Measurements from ENCODE around the gene ADGRG3.

DNA sequence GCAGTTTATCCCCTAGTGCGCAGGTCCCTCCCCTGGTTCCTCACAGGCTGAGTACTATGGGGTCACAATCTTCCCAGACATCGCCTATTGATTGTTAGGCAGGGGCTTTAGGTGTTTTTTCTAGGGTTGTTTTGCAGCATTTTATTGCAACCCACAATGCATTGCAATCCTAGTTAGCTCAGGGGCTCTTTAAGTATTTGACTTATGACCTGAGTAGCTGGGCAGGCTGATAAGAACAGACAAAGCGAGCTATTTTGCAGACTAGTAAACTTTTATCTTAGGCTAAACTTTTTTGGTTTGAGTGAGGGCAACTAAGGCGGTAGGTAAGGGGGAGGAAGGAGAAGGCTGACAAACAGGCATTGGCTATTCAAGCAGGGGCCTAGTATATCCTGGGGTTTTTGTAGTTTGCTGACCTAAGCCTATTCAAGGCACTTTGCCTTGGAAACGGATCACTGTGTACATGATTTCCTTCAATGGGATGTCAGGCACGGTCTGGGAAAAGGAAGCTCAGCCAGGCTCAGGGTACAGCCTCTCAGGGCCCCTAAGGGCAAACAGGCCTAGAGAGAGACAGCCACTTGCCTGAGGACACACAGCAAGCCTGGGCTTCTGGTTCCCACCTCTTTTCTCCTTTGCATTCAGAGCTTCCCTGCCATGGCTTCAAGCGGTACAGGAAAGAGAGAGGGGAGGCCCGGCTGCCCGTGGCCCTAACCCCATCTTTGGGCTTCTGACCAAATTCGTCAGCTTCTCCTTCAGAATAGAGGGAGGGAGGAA lies 32.9 kb downstream of the ADGRG3 start:
- TF ChIP-seq, protein P1, sequence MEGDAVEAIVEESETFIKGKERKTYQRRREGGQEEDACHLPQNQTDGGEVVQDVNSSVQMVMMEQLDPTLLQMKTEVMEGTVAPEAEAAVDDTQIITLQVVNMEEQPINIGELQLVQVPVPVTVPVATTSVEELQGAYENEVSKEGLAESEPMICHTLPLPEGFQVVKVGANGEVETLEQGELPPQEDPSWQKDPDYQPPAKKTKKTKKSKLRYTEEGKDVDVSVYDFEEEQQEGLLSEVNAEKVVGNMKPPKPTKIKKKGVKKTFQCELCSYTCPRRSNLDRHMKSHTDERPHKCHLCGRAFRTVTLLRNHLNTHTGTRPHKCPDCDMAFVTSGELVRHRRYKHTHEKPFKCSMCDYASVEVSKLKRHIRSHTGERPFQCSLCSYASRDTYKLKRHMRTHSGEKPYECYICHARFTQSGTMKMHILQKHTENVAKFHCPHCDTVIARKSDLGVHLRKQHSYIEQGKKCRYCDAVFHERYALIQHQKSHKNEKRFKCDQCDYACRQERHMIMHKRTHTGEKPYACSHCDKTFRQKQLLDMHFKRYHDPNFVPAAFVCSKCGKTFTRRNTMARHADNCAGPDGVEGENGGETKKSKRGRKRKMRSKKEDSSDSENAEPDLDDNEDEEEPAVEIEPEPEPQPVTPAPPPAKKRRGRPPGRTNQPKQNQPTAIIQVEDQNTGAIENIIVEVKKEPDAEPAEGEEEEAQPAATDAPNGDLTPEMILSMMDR (IDR thresholded peaks at IDR 0.05) = no peak
- TF ChIP-seq POLR2A (IDR thresholded peaks at IDR 0.05) = no peak
